ENCODE data around the gene TOR1A. TPM values are rescaled to one million over a fixed set of nuclear protein-coding genes. Genes with fewer than 3 reads are reported as not detected.

Gene TOR1A
- total RNA-seq, 6 donors from 2014 or later: 15.6 to 56.5 (median 34.7) TPM

DNA sequence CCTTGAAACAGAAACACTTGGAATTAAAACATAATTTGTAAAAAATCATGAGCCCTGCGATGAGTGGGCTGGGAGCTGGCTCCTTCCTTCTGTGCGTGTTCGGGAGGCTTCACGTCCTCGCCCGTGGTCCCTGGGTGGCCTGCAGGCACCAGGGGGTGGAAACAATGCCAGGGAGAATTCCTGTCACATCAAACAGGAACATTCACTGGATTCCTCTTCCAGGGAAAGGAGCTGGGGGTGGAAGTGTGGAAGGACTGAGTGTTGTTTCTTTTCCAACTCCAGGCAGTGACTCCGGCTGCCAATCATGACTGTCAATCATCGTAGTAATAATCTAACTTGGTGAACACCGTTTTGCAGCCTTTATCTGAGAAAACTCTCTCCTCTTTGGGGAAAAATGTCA, 10.3 kb downstream of the TOR1A start:
- TF ChIP-seq, protein P1, sequence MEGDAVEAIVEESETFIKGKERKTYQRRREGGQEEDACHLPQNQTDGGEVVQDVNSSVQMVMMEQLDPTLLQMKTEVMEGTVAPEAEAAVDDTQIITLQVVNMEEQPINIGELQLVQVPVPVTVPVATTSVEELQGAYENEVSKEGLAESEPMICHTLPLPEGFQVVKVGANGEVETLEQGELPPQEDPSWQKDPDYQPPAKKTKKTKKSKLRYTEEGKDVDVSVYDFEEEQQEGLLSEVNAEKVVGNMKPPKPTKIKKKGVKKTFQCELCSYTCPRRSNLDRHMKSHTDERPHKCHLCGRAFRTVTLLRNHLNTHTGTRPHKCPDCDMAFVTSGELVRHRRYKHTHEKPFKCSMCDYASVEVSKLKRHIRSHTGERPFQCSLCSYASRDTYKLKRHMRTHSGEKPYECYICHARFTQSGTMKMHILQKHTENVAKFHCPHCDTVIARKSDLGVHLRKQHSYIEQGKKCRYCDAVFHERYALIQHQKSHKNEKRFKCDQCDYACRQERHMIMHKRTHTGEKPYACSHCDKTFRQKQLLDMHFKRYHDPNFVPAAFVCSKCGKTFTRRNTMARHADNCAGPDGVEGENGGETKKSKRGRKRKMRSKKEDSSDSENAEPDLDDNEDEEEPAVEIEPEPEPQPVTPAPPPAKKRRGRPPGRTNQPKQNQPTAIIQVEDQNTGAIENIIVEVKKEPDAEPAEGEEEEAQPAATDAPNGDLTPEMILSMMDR (IDR thresholded peaks at IDR 0.05): no peak
- TF ChIP-seq POLR2AphosphoS5 (IDR thresholded peaks at IDR 0.05) (no peak), EP300 (IDR thresholded peaks at IDR 0.05) (no peak), POLR2A (IDR thresholded peaks at IDR 0.05) (no peak)
- WGBS, 2 donors: 85 to 90% methylated on average over 9 of the region's 9 CpGs
- Histone ChIP-seq H3K4me3 (no peak overlapping the region), H3K27ac (no peak overlapping the region), H3K27me3 (no peaks in the 10 kb centered on the region), H3K4me1 (no peaks in the 10 kb centered on the region), H3K36me3 (peaks cover 8 to 96% (median 69%) of the 10 kb centered on the region in 4 donors), H3K9me3 (no peaks in the 10 kb centered on the region)
- ATAC-seq (ENCODE audit: low FRiP score in 2 of 2) (no peak), DNase-seq (no peak)

DNA sequence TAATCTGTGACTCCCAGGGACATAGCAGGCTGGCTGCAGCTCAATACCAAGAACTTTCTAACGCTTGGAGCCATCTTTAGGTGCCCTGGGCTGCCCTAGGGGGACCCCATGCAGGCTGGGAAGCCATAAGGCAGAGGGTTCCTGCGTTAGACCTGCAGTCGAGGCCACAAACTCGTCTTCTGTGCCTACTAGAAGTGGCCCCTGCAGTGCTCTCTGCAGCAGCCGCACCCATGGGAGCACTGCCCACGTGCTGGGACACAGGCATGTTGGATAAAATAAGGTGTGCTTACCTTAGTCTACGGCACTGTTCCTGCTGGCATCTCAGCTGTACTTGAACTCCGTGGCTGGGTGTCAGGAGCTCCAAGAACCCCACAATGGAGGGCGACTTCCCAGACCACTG, 11.6 kb downstream of the TOR1A start:
- 92 to 100% methylated on average over 2 to 9 of the region's 9 CpGs for WGBS, 2 donors
- no peak for DNase-seq
- no peak for TF ChIP-seq EP300 (IDR thresholded peaks at IDR 0.05)
- TF ChIP-seq POLR2AphosphoS5 (IDR thresholded peaks at IDR 0.05): no peak
- Histone ChIP-seq H3K36me3 (peaks cover 2 to 90% (median 63%) of the 10 kb centered on the region in 4 donors), H3K4me3 (no peak overlapping the region), H3K9me3 (no peaks in the 10 kb centered on the region), H3K27ac (no peak overlapping the region), H3K4me1 (no peaks in the 10 kb centered on the region), H3K27me3 (no peaks in the 10 kb centered on the region)
- ATAC-seq (ENCODE audit: low FRiP score in 2 of 2): no peak

DNA sequence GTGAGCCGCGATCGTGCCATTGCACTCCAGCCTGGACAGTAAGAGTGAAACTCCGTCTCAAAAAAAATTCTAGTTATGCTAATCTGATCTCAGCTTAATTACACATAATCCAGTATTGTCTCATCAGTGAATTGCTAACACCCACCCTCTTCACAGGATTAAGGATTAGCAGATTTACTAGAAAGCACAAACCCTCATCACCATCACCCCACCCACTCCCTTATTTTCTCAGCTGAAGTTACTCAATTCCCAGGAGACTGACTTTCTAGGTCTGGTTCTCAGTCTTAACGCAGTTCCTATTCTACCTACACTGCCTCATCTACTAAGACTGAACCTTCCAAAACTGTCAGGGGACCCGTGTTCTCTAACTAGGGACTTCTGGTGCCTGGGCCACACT, 12.0 kb downstream of the TOR1A start:
- no peak overlapping the region for H3K27ac ChIP-seq
- no peaks in the 10 kb centered on the region for H3K9me3 ChIP-seq
- TF ChIP-seq POLR2AphosphoS5 (IDR thresholded peaks at IDR 0.05): no peak
- TF ChIP-seq POLR2A (IDR thresholded peaks at IDR 0.05): no peak
- no peak for TF ChIP-seq EP300 (IDR thresholded peaks at IDR 0.05)
- TF ChIP-seq, protein P1 (IDR thresholded peaks at IDR 0.05): no peak
- ATAC-seq (ENCODE audit: low FRiP score in 2 of 2) (no peak), DNase-seq (no peak)
- 89 to 91% methylated on average over 6 of the region's 6 CpGs for WGBS, 2 donors
- H3K4me1 ChIP-seq: no peaks in the 10 kb centered on the region
- H3K27me3 ChIP-seq: no peaks in the 10 kb centered on the region
- no peak overlapping the region for H3K4me3 ChIP-seq
- peaks cover 0 to 90% (median 63%) of the 10 kb centered on the region in 4 donors for H3K36me3 ChIP-seq

DNA sequence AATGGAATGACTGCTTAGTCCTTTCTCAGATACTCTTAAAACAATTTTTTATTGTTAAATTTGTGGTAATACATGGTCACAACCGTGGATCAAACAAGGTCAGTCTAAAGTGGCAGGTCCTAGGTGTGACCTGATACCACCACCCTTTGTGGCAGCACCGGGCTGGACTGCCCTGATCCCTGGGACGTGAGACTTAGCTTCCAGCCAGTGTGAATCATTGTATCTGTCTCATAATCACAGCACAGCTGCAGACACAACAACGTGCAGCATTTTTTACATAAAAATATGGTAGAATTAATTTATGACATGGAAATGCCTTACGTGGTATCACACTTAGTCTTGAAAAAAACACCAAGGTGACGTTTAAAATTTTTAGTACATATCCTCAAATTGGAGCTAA, 13.1 kb downstream of the TOR1A start:
- H3K4me1 ChIP-seq: peaks cover 0 to 10% (median 2%) of the 10 kb centered on the region in 4 donors
- WGBS, 2 donors: 88 to 89% methylated on average over 6 of the region's 6 CpGs
- no peaks in the 10 kb centered on the region for H3K27me3 ChIP-seq
- H3K9me3 ChIP-seq: no peaks in the 10 kb centered on the region
- peaks cover 0 to 81% (median 52%) of the 10 kb centered on the region in 4 donors for H3K36me3 ChIP-seq
- H3K27ac ChIP-seq: no peak overlapping the region
- TF ChIP-seq EP300 (IDR thresholded peaks at IDR 0.05) (no peak), POLR2AphosphoS5 (IDR thresholded peaks at IDR 0.05) (no peak), POLR2A (IDR thresholded peaks at IDR 0.05) (no peak)
- TF ChIP-seq, protein P1 (IDR thresholded peaks at IDR 0.05): no peak
- no peak for DNase-seq
- H3K4me3 ChIP-seq: no peak overlapping the region
- ATAC-seq (ENCODE audit: low FRiP score in 2 of 2): no peak

DNA sequence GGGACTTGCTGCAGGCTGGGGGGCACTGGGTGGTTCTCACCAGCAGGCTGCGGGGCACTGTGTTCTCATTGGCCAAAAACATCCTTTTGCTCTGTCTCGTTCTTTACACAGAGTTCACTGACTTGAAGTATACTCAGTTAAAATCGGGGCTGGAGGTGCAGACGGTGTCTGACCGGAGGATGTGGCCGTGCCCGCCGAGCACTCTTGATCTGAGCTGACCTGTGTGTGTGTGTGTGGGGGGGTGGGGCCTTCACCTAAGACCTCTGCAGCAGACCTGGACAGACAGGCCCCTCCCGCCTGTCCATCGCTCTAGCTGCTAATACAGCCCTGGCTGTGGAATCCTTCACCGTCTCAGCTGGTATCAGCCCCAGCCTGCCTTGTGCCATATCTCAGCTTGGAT, 13.8 kb downstream of the TOR1A start:
- DNase-seq (peak in 1 of 2 donors; percentile 44), ATAC-seq (ENCODE audit: low FRiP score in 2 of 2) (no peak)
- Histone ChIP-seq H3K27ac (no peak overlapping the region), H3K4me3 (no peak overlapping the region), H3K4me1 (peaks cover 0 to 15% (median 3%) of the 10 kb centered on the region in 4 donors), H3K36me3 (peaks cover 0 to 74% (median 46%) of the 10 kb centered on the region in 4 donors), H3K27me3 (no peaks in the 10 kb centered on the region), H3K9me3 (no peaks in the 10 kb centered on the region)
- TF ChIP-seq, protein P1 (IDR thresholded peaks at IDR 0.05): no peak
- TF ChIP-seq POLR2AphosphoS5 (IDR thresholded peaks at IDR 0.05) (no peak), POLR2A (IDR thresholded peaks at IDR 0.05) (no peak), EP300 (IDR thresholded peaks at IDR 0.05) (no peak)
- WGBS, 2 donors: 90 to 97% methylated on average over 7 to 11 of the region's 11 CpGs
